ENCODE results near the gene APH1B. TPM values are rescaled to one million over a fixed set of nuclear protein-coding genes. Genes with fewer than 3 reads are reported as not detected.

APH1B gene
- total RNA-seq, 4 donors from 2014 or later, result 4.6 to 8.1 (median 6.5) TPM

DNA sequence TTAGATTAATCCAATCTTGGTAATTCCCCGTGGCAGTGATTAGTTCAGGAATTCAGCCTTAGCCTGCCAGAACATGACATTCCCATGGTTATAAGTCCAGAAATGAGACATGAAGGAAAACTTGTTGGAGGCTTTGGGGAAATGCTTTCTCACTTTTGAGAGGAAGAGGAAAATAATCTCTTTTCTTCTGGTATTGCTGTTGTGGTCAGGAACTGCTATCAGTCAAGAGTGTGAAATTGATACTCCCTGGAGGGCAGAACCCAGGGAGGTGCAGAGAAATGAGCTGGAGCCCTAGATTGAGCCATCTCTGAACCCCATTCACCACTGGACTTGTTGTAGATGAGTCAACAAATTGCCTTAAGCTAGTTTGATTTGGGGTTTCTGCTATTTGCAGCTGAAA, 38.6 kb upstream of the APH1B start:
- H3K4me3 ChIP-seq (ENCODE audit: low read depth, poor library complexity, severe bottlenecking), result no peak overlapping the region
- intact Hi-C loops (cut with DNase I; ENCODE audit: low total_unique reads), result no loop called here
- 13 to 20% methylated on average over 1 of the region's 1 CpG for WGBS, 2 donors
- TF ChIP-seq, protein P1, sequence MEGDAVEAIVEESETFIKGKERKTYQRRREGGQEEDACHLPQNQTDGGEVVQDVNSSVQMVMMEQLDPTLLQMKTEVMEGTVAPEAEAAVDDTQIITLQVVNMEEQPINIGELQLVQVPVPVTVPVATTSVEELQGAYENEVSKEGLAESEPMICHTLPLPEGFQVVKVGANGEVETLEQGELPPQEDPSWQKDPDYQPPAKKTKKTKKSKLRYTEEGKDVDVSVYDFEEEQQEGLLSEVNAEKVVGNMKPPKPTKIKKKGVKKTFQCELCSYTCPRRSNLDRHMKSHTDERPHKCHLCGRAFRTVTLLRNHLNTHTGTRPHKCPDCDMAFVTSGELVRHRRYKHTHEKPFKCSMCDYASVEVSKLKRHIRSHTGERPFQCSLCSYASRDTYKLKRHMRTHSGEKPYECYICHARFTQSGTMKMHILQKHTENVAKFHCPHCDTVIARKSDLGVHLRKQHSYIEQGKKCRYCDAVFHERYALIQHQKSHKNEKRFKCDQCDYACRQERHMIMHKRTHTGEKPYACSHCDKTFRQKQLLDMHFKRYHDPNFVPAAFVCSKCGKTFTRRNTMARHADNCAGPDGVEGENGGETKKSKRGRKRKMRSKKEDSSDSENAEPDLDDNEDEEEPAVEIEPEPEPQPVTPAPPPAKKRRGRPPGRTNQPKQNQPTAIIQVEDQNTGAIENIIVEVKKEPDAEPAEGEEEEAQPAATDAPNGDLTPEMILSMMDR (IDR thresholded peaks at IDR 0.05), result no peak
- TF ChIP-seq POLR2A (IDR thresholded peaks at IDR 0.05), result no peak
- DNase-seq (ENCODE audit: low spot score in 2 of 2), result no peak

DNA sequence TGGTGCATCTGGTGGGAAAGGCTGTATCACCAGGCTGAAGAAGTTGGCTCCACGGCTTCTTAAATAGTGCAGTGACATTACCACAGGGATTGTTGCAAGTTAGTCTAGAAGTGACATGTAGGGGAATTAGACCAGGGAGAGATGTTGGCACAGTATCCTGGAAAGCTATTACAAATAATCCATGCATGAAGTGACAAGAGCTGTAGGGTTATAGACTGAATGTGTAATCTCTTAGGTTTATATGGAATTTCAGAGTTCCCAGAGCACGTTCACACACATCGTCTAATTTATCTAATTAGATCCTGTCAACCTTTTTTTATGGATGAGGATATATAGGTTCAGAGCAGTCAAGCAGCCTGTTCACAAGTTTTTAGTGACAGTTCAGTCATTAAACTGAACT, 37.3 kb upstream of the APH1B start:
- no peak overlapping the region for H3K4me3 ChIP-seq (ENCODE audit: low read depth, poor library complexity, severe bottlenecking)
- no peak for DNase-seq (ENCODE audit: low spot score in 2 of 2)
- no peak for TF ChIP-seq POLR2A (IDR thresholded peaks at IDR 0.05)
- TF ChIP-seq, protein P1 (IDR thresholded peaks at IDR 0.05), result no peak
- 53 to 57% methylated on average over 3 of the region's 3 CpGs for WGBS, 2 donors
- intact Hi-C loops (cut with DNase I; ENCODE audit: low total_unique reads), result no loop called here

DNA sequence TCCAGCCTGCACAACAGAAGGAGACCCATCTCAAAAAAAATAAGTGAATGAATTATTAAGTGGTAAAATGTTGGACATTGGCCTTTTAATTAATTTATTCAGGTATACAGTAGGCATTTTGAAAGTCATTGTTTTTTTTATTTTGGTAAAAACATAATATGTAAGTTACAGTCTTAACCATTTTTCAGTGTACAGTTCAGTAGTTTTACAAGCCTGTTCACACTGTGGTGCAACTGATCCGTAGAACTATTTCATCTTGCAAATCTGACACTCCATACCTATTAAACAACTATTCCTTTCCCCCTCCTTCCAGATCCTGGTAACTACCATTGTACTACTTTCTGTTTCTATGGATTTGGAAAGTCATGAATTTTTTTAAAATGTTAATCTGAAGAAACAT, 36.1 kb upstream of the APH1B start:
- TF ChIP-seq POLR2A (IDR thresholded peaks at IDR 0.05), result no peak
- TF ChIP-seq, protein P1 (IDR thresholded peaks at IDR 0.05), result no peak
- intact Hi-C loops (cut with DNase I; ENCODE audit: low total_unique reads), result no loop called here
- no peak for DNase-seq (ENCODE audit: low spot score in 2 of 2)
- H3K4me3 ChIP-seq (ENCODE audit: low read depth, poor library complexity, severe bottlenecking), result no peak overlapping the region
- WGBS, 2 donors, result 92 to 98% methylated on average over 1 of the region's 1 CpG

DNA sequence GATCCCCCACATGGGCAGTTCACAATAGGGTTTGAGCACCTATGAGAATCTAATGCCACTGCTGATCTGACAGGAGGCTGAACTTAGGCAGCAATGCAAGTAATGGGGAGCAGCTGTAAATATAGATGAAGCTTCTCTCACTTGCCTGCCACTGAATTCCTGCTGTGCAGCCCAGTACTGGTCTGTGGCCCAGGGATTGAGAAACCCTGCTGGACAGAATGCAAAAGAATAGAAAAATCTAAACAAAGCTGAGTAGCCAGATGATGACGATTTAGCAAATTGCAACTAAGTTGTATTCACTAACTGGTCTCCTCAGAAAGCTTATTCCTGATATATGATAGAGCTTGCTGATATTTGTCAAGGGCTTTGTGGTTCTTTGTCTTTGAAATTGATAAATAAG, 34.3 kb upstream of the APH1B start:
- intact Hi-C loops (cut with DNase I; ENCODE audit: low total_unique reads), result no loop called here
- 66 to 81% methylated on average over 1 of the region's 1 CpG for WGBS, 2 donors
- TF ChIP-seq POLR2A (IDR thresholded peaks at IDR 0.05), result no peak
- TF ChIP-seq, protein P1 (IDR thresholded peaks at IDR 0.05), result no peak
- H3K4me3 ChIP-seq (ENCODE audit: low read depth, poor library complexity, severe bottlenecking), result no peak overlapping the region
- DNase-seq (ENCODE audit: low spot score in 2 of 2), result peak in 1 of 2 donors; percentile 89

DNA sequence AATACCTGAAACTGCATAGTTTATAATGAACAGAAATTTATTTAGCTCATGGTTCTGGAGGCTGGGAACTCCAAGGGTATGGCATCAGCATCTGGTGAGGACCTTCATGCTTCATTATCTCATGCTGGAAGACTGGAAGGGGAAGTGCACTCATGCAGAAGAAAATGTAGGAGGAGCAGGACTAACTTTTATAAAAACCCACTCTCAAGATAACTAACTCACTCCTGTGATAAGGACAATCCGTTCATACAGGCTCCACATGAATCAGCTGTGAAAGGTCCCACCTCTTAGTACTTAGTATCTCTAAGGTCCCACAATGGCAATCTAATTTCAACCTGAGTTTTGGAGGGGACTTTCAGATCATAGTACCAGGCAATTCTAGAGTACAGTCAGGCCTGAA, 33.6 kb upstream of the APH1B start:
- DNase-seq (ENCODE audit: low spot score in 2 of 2), result no peak
- H3K4me3 ChIP-seq (ENCODE audit: low read depth, poor library complexity, severe bottlenecking), result no peak overlapping the region
- no peak for TF ChIP-seq POLR2A (IDR thresholded peaks at IDR 0.05)
- TF ChIP-seq, protein P1 (IDR thresholded peaks at IDR 0.05), result no peak
- intact Hi-C loops (cut with DNase I; ENCODE audit: low total_unique reads), result no loop called here
- WGBS, 2 donors, result 73 to 76% methylated on average over 1 of the region's 1 CpG

DNA sequence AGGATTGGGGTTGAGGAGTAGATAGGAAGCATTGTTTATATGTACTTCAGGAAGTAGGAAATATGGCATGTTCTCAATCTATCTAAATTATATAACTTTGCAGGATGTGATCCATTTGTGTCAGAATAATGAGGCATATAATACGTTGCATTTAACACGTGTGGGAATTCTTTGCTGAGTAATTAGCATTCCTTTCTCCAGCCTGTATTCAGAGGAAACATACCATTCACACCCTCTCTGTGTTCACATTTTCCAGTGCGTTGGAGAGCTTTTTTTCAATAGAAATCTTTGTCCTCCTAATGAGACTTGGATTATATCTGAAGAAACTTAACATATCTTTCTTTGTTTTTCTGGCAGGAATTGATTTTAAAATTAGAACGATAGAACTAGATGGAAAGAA, 33.0 kb upstream of the APH1B start:
- WGBS, 2 donors, result 7 to 15% methylated on average over 4 of the region's 4 CpGs
- TF ChIP-seq POLR2A (IDR thresholded peaks at IDR 0.05), result no peak
- TF ChIP-seq, protein P1 (IDR thresholded peaks at IDR 0.05), result no peak
- H3K4me3 ChIP-seq (ENCODE audit: low read depth, poor library complexity, severe bottlenecking), result no peak overlapping the region
- intact Hi-C loops (cut with DNase I; ENCODE audit: low total_unique reads), result no loop called here
- no peak for DNase-seq (ENCODE audit: low spot score in 2 of 2)
